ENCODE results near the gene PSMB10. TPM values are rescaled to one million over a fixed set of nuclear protein-coding genes. Genes with fewer than 3 reads are reported as not detected.
"Not testable (repeated sequence)": the region's sequence is repeated elsewhere in the genome, so short reads cannot be mapped to it uniquely, and the experiment has no call there.

The PSMB10 gene
- total and polyA plus RNA-seq, 2 experiments from 2014 or later, result 26.7 to 53.2 TPM

GRCh38 chr16:67939507-67940445 lies 3.1 kb upstream of the PSMB10 start:
- H3K9me3 ChIP-seq (ENCODE audit: low read depth), result no peaks in the 10 kb centered on the region
- TF ChIP-seq, protein P1, sequence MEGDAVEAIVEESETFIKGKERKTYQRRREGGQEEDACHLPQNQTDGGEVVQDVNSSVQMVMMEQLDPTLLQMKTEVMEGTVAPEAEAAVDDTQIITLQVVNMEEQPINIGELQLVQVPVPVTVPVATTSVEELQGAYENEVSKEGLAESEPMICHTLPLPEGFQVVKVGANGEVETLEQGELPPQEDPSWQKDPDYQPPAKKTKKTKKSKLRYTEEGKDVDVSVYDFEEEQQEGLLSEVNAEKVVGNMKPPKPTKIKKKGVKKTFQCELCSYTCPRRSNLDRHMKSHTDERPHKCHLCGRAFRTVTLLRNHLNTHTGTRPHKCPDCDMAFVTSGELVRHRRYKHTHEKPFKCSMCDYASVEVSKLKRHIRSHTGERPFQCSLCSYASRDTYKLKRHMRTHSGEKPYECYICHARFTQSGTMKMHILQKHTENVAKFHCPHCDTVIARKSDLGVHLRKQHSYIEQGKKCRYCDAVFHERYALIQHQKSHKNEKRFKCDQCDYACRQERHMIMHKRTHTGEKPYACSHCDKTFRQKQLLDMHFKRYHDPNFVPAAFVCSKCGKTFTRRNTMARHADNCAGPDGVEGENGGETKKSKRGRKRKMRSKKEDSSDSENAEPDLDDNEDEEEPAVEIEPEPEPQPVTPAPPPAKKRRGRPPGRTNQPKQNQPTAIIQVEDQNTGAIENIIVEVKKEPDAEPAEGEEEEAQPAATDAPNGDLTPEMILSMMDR (IDR thresholded peaks at IDR 0.05; ENCODE audit: low read depth, low read length), result no peak
- no peak overlapping the region for H3K27ac ChIP-seq
- H3K4me3 ChIP-seq, result no peak overlapping the region
- DNase-seq (ENCODE audit: low read depth in 1 of 2, low spot score in 1 of 2), result no peak
- no peaks in the 10 kb centered on the region for H3K36me3 ChIP-seq
- H3K27me3 ChIP-seq, result no peaks in the 10 kb centered on the region
- peaks cover 8% of the 10 kb centered on the region for H3K4me1 ChIP-seq (ENCODE audit: low read depth)

DNA sequence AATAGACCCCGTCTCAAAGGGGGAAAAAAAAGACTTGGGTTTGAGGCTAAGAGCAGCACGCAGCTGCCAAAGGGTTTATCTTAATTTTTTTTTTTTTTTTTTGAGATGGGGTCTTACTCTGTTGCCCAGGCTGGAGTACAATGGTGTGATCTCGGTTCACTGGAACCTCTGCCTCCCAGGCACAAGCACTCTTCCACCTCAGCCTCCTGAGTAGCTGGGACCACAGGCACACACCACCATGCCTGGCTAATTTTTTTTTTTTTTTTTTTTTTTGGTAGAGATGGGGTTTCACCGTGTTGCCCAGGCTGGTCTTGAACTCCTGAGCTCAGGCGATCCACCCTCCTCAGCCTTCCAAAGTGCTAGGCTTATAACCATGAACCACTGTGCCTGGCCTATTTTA lies 1.1 kb upstream of the PSMB10 start:
- H3K4me1 ChIP-seq (ENCODE audit: low read depth); H3K27ac ChIP-seq; H3K9me3 ChIP-seq (ENCODE audit: low read depth); DNase-seq (ENCODE audit: low read depth in 1 of 2, low spot score in 1 of 2); H3K36me3 ChIP-seq; H3K4me3 ChIP-seq; H3K27me3 ChIP-seq: not testable (repeated sequence)

GRCh38 chr16:67936880-67937605 lies 393 bp upstream of the PSMB10 start:
- Histone ChIP-seq H3K27me3 (no peaks in the 10 kb centered on the region), H3K4me3 (peak overlapping the region; percentile 73), H3K4me1 (ENCODE audit: low read depth) (peaks cover 9% of the 10 kb centered on the region), H3K36me3 (no peaks in the 10 kb centered on the region), H3K9me3 (ENCODE audit: low read depth) (no peaks in the 10 kb centered on the region), H3K27ac (no peak overlapping the region)
- TF ChIP-seq, protein P1 (IDR thresholded peaks at IDR 0.05; ENCODE audit: low read depth, low read length), result no peak
- DNase-seq (ENCODE audit: low read depth in 1 of 2, low spot score in 1 of 2), result no peak

DNA sequence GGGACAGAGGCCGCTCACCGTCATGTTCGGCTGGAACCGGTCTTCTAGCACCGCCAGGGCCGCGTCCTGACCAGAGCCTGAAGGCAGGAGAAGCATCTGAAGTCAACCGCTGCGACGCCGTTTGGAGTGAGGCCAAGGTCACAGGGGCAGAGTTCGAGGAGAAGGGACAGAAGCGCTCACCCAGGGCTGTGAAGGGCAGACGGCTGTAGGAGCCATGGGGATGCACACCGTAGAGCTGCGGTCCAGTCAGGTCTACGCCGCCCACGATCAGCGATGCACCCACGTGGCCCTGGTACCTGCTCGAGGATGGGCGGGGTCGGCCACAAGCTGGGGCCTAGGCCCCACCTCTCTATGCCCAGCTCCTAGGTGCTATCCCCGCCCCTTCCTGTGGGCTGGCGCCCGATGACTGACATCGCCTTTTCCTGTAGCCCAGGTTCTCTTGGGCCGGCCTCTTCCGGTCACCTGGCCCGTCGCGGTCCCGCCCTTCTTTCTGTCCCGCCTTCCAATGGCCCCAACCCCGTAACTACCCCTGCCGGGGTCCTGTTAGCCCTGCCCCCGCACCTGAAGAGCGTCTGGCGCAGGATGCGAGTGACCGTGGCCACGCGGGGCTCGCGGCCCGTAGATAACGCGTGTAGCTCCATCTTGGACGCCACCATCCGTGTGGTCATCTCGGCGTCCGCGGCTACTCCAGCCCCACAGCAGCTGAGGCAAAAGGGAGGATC lies 1.1 kb downstream of the PSMB10 start:
- TF ChIP-seq, protein P1 (IDR thresholded peaks at IDR 0.05; ENCODE audit: low read depth, low read length), result no peak

DNA sequence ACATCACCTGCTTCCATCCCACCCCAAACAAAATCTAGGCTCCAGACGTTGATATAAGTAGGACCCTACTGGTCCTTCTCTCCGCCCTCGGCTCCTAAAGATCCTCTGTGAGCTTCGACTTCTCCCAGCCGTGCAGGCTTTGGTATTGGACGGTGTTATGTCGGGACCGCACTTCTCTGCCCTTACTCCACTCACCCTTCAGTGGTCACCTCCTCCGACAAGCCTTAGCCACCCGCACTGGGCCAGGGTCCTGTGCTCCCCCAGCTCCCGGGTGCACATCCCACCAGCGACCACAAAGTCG lies 1.6 kb downstream of the PSMB10 start:
- no peaks in the 10 kb centered on the region for H3K36me3 ChIP-seq
- TF ChIP-seq, protein P1 (IDR thresholded peaks at IDR 0.05; ENCODE audit: low read depth, low read length), result no peak
- H3K27me3 ChIP-seq, result no peaks in the 10 kb centered on the region
- peak overlapping the region; percentile 73 for H3K4me3 ChIP-seq
- H3K4me1 ChIP-seq (ENCODE audit: low read depth), result peaks cover 9% of the 10 kb centered on the region
- peak in 1 of 2 donors; percentile 24 for DNase-seq (ENCODE audit: low read depth in 1 of 2, low spot score in 1 of 2)
- no peak overlapping the region for H3K27ac ChIP-seq
- no peaks in the 10 kb centered on the region for H3K9me3 ChIP-seq (ENCODE audit: low read depth)

More for the DNA sequence above, 1.1 kb downstream of the PSMB10 start:
- Histone ChIP-seq H3K27me3 (no peaks in the 10 kb centered on the region), H3K9me3 (ENCODE audit: low read depth) (no peaks in the 10 kb centered on the region), H3K27ac (no peak overlapping the region), H3K4me1 (ENCODE audit: low read depth) (peaks cover 9% of the 10 kb centered on the region), H3K36me3 (no peaks in the 10 kb centered on the region), H3K4me3 (peak overlapping the region; percentile 73)
- peak; percentile 94 to 96 for DNase-seq (ENCODE audit: low read depth in 1 of 2, low spot score in 1 of 2)
